Measurements from ENCODE around the gene SETD1A. TPM values are rescaled to one million over a fixed set of nuclear protein-coding genes. Genes with fewer than 3 reads are reported as not detected.

Gene SETD1A
- 1 to 10 TPM in 2 of 3 donors, not detected in 1; 1.8 to 2.4 TPM for polyA plus RNA-seq

DNA sequence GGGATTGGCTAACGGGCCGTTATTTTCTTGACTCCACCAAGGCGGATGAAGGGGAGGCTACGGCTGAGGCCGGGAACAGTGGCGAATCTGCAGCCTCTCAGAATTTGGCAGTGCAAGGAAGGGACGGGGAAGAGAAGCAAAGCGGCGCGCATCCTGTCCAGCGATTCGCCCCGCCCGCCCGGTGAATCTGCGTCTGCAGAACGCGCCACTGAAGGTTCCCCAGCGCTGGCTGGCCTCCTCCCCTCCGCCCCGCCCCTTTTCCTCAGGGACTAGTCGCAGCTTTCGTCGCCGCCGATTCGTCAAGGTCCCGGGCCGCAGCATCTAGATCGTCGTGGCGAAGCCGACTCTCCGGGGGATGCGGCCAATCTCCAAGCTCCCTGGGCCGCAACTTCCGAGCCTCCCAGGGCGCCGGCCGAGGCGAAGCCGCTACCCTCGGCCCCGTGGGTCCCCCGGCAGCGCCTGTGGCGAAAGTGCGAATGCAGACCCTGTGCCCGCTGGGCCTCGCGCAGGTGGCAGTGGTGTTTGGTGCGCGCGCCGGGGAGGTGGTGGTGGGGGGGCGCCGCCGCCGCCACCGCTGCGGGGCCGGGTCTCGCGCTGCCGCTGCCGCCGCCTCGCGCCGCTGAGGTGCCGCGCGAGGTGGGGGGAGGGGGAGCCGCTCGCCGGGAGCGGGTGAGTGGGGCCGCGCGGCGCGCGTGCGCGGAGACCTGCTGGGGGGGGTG lies at the start of gene SETD1A:
Gene SETD1A, plus strand, starts transcription at position 299 of the 719 bp plus-strand sequence. CDS start 978 bp downstream, outside the sequence.
- H3K4me3 Mint-ChIP-seq, result peak within 1 kb of the TSS; percentile 95 to 97 (median 97)

DNA sequence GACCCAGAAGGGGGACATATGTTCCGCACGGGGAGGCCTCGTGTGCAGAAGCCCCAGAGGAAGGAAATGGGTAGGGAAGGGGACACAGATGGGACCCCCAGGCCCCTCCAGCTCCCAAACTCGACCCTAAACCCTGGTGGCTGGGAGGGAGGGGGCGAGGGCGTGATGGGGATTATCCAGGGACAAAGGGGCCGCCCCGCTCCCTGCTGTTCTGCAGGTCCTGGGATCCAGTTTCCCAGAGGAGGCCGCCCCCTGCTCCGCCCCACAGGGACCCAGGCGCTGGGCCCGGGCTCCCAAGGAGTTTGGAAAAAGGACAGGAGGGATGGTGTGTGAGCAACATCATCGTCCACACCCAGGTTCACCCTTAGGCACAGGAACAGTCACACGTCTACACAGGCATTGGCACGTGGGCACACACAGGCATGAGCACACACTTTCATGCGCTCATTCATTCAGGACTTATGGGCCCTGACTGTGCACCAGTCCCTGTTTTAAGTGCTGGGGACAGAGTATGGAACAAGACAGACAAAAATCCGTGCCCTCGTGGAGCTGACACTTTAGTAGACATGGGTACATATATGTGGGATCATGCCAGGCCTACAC lies 47.0 kb upstream of the SETD1A start:
- Mint-ChIP-seq H3K9me3 (no peaks in the 10 kb centered on the region), H3K4me3 (no peak overlapping the region), H3K36me3 (peaks cover 0 to 3% (median 0%) of the 10 kb centered on the region in 3 donors), H3K4me1 (peaks cover 8 to 9% of the 10 kb centered on the region in 2 donors), H3K27me3 (ENCODE audit: low read depth in 3 of 3) (peaks cover 0 to 1% (median 0%) of the 10 kb centered on the region in 3 donors), H3K27ac (no peak overlapping the region)
- DNase-seq, result no peak

More for the DNA sequence above, at the start of gene SETD1A:
- peak; percentile 96 to 99 (median 99) for DNase-seq
- peaks cover 13 to 23% (median 17%) of the 10 kb centered on the region in 3 donors for H3K36me3 Mint-ChIP-seq
- H3K27me3 Mint-ChIP-seq (ENCODE audit: low read depth in 3 of 3), result peaks cover 15 to 24% (median 22%) of the 10 kb centered on the region in 3 donors
- peak within 1 kb of the TSS; percentile 95 to 99 (median 97) for H3K27ac Mint-ChIP-seq
- peaks cover 38 to 45% of the 10 kb centered on the region in 2 donors for H3K4me1 Mint-ChIP-seq
- no peaks in the 10 kb centered on the region for H3K9me3 Mint-ChIP-seq

DNA sequence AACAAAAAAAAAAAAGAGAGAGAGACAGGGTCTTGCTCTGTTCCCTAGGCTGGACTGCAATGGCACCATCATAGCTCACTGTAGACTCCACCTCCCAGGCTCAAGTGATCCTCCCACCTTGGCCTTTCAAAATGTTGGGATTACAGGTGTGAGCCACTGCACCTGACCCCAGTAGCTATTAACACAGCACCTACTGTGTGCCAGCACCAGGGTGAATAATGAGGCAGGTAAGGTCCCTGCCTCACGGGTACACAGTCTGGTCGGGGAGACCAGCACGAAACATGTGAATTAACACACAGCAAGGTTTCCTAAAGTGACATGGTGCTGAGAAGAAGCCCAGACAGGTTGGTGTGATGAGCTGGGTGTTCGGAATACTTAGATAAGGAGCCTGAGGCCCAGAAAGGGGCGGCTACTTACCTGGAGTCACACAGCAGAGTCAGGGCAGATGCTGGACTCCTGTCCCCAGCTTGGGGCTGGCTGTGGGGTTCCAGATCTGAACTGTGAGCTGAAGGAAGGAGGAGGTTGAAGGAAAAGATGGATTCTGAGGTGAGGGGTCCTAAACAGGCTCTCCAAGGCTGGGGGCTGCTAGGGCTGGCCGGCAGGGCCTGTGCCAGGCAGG lies 44.7 kb upstream of the SETD1A start:
- no peak overlapping the region for H3K27ac Mint-ChIP-seq
- no peak for DNase-seq
- H3K9me3 Mint-ChIP-seq, result no peaks in the 10 kb centered on the region
- H3K27me3 Mint-ChIP-seq (ENCODE audit: low read depth in 3 of 3), result peaks cover 0 to 1% (median 0%) of the 10 kb centered on the region in 3 donors
- H3K4me1 Mint-ChIP-seq, result peaks cover 1 to 2% of the 10 kb centered on the region in 2 donors
- no peak overlapping the region for H3K4me3 Mint-ChIP-seq
- peaks cover 0 to 3% (median 0%) of the 10 kb centered on the region in 3 donors for H3K36me3 Mint-ChIP-seq

DNA sequence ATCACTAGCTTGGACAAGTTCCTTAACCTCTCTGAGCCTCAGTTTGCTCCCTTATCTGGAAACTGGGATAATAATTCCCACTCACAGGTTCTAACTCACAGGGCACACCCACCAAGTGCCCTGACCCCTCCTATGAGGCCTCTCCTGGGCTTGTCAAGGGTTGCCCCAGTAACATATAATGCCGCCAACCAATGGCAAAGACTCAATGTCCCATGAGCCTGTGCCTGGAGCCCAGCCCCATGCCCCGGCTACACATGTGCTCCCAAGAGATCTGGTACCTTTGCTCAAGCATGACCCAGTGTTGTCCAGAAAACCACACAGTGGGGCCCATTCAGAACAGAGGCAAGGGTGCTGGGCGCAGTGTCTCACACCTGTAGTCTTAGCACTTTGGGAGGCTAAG lies 42.7 kb upstream of the SETD1A start:
- H3K36me3 Mint-ChIP-seq, result no peaks in the 10 kb centered on the region
- H3K27me3 Mint-ChIP-seq (ENCODE audit: low read depth in 3 of 3), result peaks cover 0 to 1% (median 0%) of the 10 kb centered on the region in 3 donors
- no peak for DNase-seq
- no peaks in the 10 kb centered on the region for H3K4me1 Mint-ChIP-seq
- no peak overlapping the region for H3K4me3 Mint-ChIP-seq
- no peak overlapping the region for H3K27ac Mint-ChIP-seq
- H3K9me3 Mint-ChIP-seq, result no peaks in the 10 kb centered on the region

DNA sequence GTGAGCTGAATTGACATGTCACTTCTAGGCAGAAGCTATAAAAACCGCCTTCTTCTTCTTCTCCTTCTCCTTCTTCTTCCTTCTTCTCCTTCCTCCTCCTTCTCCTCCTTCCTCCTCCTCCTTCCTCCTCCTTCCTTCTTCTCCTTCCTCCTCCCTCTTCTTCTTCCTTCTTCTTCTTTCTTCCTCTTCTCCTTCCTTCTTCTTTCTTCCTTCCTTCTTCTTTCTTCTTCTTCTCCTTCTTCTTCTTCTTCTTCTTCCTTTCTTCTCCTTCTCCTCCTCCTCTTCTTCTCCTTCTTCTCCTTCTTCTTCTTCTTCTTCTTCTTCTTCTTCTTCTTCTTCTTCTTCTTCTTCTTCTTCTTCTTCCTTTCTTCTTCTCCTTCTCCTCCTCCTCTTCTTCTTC lies 38.9 kb upstream of the SETD1A start:
- H3K9me3 Mint-ChIP-seq, result no peaks in the 10 kb centered on the region

DNA sequence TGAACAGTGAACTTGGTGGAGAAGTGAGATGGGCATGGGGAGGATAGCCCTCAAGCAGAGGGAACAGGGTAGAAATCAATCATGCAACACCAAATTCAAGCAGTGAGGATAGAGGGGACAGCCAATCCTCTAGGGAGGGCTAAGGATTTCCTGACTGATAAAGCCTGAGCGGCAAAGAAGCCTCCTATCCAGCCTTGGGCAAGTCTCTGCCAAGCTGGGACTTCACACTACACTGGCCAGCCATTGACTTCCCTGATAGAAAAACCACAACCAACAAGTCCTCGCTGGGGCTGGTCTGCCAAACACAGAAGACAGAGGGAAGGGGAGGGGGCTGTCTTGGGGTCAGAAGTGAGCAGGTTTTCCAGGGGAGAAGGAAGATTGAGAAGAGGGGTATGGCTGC lies 36.7 kb upstream of the SETD1A start:
- Mint-ChIP-seq H3K4me1 (peaks cover 20 to 26% of the 10 kb centered on the region in 2 donors), H3K36me3 (no peaks in the 10 kb centered on the region), H3K27ac (peak overlapping the region in 2 of 6 donors; percentile 59 to 68), H3K27me3 (ENCODE audit: low read depth in 3 of 3) (peaks cover 0 to 3% (median 0%) of the 10 kb centered on the region in 3 donors), H3K4me3 (peak overlapping the region; percentile 34 to 100 (median 100)), H3K9me3 (no peaks in the 10 kb centered on the region)
- DNase-seq, result no peak

More for the DNA sequence above, 38.9 kb upstream of the SETD1A start:
- Mint-ChIP-seq H3K27me3 (ENCODE audit: low read depth in 3 of 3) (peaks cover 0 to 3% (median 0%) of the 10 kb centered on the region in 3 donors), H3K27ac (no peak overlapping the region), H3K36me3 (no peaks in the 10 kb centered on the region), H3K4me1 (peaks cover 17 to 19% of the 10 kb centered on the region in 2 donors), H3K4me3 (no peak overlapping the region)
- no peak for DNase-seq

DNA sequence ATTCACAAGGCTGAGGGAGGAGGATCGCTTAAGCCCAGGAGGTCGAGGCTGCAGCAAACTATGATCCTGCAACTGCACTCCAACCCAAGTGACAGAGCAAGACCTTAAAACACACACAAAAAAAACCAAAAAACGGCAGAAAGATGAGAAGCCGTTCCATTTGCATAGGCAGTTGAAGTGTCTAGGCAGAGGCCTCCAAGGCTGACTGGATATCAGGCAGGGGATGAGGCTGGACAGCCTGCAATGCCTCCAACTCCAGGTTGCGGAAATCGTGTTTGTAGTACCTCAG lies 36.2 kb upstream of the SETD1A start:
- no peaks in the 10 kb centered on the region for H3K36me3 Mint-ChIP-seq
- H3K4me3 Mint-ChIP-seq, result peak overlapping the region; percentile 99 to 100 (median 100)
- peaks cover 24 to 30% of the 10 kb centered on the region in 2 donors for H3K4me1 Mint-ChIP-seq
- peaks cover 0 to 3% (median 0%) of the 10 kb centered on the region in 3 donors for H3K27me3 Mint-ChIP-seq (ENCODE audit: low read depth in 3 of 3)
- peak overlapping the region; percentile 94 to 100 (median 100) for H3K27ac Mint-ChIP-seq
- no peaks in the 10 kb centered on the region for H3K9me3 Mint-ChIP-seq
- no peak for DNase-seq

DNA sequence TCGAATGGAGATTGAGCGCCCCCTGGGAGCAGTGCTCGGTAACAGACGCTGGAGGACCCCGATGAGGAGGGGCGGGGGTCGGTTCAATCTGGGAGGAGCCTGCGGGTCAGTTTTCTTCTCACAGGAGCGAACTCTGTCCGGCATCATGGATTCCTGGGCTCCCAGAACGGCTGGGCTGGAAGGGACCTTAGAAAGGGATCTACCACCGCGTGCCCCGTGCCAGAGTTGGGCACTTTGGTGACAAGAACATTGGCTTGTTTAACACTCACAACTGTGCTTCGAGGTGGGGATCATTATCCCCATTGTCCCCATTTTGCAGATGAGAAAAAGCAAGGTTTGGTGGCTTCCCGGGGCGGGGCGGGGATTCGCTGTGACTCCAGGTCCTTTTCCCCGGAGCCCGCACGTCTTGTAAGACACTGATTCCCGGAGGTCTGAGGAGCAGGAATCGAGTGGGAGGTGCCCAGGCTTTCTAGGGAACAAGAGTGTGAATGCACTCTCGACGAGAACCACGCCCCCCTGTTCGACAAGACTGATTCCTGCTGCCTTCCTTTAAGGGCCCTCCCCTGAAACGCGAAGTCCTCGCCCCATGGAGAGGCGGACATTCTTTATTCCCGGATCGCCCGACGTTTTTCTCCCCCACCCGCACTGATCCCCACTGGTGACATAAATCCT lies 35.7 kb upstream of the SETD1A start:
- DNase-seq, result peak; percentile 84 to 86 (median 85)
- H3K9me3 Mint-ChIP-seq, result no peaks in the 10 kb centered on the region
- H3K27ac Mint-ChIP-seq, result peak overlapping the region; percentile 94 to 100 (median 100)
- no peaks in the 10 kb centered on the region for H3K36me3 Mint-ChIP-seq
- peaks cover 24 to 30% of the 10 kb centered on the region in 2 donors for H3K4me1 Mint-ChIP-seq
- peak overlapping the region; percentile 99 to 100 (median 100) for H3K4me3 Mint-ChIP-seq
- peaks cover 0 to 3% (median 0%) of the 10 kb centered on the region in 3 donors for H3K27me3 Mint-ChIP-seq (ENCODE audit: low read depth in 3 of 3)

DNA sequence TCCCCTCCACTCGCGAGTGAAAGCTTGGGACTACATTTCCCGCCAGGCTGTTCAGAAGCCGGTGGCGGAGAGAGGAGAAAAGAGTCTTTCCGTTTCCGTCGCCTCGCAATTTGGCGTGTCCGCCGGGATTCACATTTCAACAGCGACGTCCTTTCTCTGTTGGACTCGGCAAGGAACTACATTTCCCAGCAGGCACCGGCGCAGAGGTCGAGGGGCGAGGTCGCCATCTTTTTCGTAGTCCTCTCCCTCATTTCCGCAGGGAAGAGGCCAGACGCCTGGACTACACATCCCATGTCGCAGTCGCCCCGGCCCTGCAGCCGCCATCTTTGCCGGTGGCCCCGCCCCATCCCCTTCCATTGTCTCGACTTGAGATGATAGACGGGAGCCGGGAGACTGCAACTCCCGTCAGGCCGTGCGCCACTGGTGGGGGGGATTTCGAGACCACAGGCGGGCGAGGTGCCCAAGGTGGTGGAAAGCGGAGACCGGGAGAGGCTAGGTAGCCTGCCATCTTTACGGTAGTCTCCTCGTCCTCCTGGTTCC lies 35.1 kb upstream of the SETD1A start:
- Mint-ChIP-seq H3K9me3 (no peaks in the 10 kb centered on the region), H3K4me1 (peaks cover 24 to 30% of the 10 kb centered on the region in 2 donors), H3K27me3 (ENCODE audit: low read depth in 3 of 3) (peaks cover 0 to 3% (median 0%) of the 10 kb centered on the region in 3 donors), H3K36me3 (no peaks in the 10 kb centered on the region), H3K4me3 (peak overlapping the region; percentile 99 to 100 (median 100)), H3K27ac (peak overlapping the region; percentile 94 to 100 (median 100))
- peak; percentile 99 for DNase-seq

DNA sequence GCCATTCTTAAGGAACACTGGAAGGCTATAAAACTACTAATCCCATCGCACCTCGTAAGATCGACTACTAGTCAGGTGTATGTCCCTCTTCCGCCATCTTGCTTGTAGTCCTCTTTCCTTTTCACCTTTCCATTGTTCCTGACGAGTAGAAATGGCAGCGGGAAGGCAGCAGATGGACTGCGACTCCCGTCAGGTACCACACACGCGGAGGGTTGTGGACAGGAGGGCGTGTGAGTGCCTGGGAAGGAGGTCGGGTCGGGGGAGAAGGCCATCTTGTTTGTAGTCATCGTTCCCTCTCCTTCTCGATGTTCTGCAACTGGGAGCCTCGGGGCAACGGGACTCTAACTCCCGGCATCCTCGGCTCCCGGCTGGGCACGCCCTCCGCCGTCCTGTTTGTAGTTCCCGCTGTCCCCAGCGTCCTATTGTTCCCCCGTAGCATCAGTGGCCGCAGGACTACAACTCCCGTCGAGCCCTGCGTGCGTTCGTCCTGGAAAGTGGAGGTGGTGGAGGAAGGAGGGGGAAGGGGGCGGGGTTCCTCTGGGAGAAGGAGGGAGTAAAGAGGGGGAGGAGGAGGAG lies 34.5 kb upstream of the SETD1A start:
- peaks cover 24 to 30% of the 10 kb centered on the region in 2 donors for H3K4me1 Mint-ChIP-seq
- peaks cover 0 to 3% (median 0%) of the 10 kb centered on the region in 3 donors for H3K27me3 Mint-ChIP-seq (ENCODE audit: low read depth in 3 of 3)
- peak overlapping the region; percentile 99 to 100 (median 100) for H3K4me3 Mint-ChIP-seq
- H3K36me3 Mint-ChIP-seq, result no peaks in the 10 kb centered on the region
- DNase-seq, result peak; percentile 92 to 94 (median 93)
- peak overlapping the region; percentile 94 to 100 (median 100) for H3K27ac Mint-ChIP-seq
- H3K9me3 Mint-ChIP-seq, result no peaks in the 10 kb centered on the region

DNA sequence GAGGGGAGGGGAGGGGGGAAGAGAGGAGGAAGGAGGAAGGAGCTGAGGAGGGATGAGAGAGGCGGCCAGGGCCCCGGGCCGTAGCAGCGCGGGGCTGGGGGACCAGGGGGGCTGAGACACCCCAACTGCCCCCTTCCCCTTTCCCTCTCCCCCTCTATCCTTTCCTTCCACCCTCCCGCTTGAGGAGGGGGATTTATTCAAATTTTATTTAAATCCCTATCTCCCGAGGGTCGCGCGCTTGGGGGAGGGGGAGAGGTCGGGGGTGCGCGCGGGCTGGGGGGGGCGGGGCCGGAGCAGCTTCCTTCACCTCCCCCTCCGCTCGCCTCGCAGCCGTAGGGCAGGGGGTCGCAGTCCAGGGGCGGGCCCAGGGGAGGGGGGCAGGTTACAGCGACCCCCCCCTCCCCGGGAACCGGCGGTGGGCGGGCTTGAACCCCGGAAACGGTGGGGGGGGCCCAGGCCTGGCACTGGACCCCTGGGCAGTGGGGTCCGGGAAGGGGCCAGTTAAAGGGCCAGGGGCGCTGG lies 33.9 kb upstream of the SETD1A start, which contains the start of gene FBXL19:
Gene FBXL19, plus strand, starts transcription at position 19 of the 522 bp plus-strand sequence. CDS start 2,183 bp downstream, outside the sequence.
- peak within 1 kb of the TSS; percentile 94 to 100 (median 100) for H3K27ac Mint-ChIP-seq
- H3K36me3 Mint-ChIP-seq, result no peaks in the 10 kb centered on the region
- no peak for DNase-seq
- H3K27me3 Mint-ChIP-seq (ENCODE audit: low read depth in 3 of 3), result peaks cover 0 to 3% (median 0%) of the 10 kb centered on the region in 3 donors
- no peaks in the 10 kb centered on the region for H3K9me3 Mint-ChIP-seq
- peaks cover 24 to 30% of the 10 kb centered on the region in 2 donors for H3K4me1 Mint-ChIP-seq
- peak within 1 kb of the TSS; percentile 99 to 100 (median 100) for H3K4me3 Mint-ChIP-seq

DNA sequence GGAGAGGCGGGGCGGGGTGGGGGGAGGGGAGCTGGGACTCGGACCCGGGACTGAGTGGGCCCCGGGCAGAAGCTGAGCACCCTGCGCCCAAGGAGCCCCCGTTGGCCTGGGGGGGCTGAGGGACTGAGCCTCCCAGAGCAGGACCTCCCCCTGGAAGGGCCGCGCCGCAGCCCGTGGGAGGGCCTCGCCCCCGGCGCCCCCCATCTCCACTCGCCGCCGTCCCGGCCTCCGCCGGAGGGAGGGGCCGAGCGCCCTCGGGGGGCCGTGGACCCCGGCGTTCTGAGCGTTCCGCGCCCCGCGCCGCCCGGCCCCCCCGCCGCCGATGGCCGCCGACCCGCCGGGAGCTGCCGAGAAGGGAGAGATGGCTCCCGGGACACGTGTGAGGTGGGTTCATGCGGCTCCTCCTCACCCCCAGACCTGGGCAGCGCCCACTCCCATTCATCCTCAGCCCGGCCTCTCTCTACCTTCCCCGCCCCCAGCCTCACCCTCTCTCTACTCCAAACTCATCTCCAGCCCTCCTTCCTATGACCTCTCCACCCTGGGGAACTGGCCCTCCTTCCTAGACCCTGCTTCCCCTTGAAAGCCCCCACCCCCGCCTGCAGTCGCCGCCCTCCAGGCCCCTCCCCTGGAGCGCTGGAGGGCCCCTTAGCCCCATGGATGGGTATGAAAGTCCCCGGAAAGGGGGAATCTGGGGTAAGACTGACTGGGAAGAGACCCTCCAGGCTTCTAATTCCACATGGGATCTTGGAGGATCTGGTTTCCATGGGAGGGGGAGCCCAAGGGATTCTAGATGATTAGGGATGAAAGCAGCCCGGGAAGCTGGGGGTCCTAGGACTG lies 33.3 kb upstream of the SETD1A start:
- Mint-ChIP-seq H3K4me3 (peak overlapping the region; percentile 21 to 76 (median 62)), H3K27ac (no peak overlapping the region), H3K27me3 (ENCODE audit: low read depth in 3 of 3) (peaks cover 0 to 3% (median 0%) of the 10 kb centered on the region in 3 donors), H3K36me3 (no peaks in the 10 kb centered on the region), H3K9me3 (no peaks in the 10 kb centered on the region), H3K4me1 (peaks cover 24 to 30% of the 10 kb centered on the region in 2 donors)
- DNase-seq, result peak in 1 of 3 donors; percentile 0
